ENCODE measurements around the gene URB1.

GRCh38 chr21:32320059-32320458 is 72.8 kb downstream of the URB1 start:
- no peak for TF ChIP-seq CTCF (IDR thresholded peaks at IDR 0.05)
- TF ChIP-seq ZFX (IDR thresholded peaks at IDR 0.05; ENCODE audit: borderline replicate concordance), result no peak

Data from 22Rv1 (cell line).